BLaER1 treated with 17β-estradiol and CSF1 and Interleukin-3, amounts not matched to agents 10 nM and 100 nM (cell line): Measurements from ENCODE around the gene SDK1.

Source experiments
- H3K27ac ChIP-seq, 11 experiments: shearing (Covaris generic); formaldehyde crosslinking; 2 replicates each; pipeline ENCODE4 v1.8.1; 2022
- H3K27me3 ChIP-seq, 11 experiments: shearing (Covaris generic); formaldehyde crosslinking; 2 replicates each; pipeline ENCODE4 v1.8.1; 2022
- H3K36me3 ChIP-seq, 11 experiments: shearing (Covaris generic); formaldehyde crosslinking; 2 replicates each; pipeline ENCODE4 v1.8.1; 2022
- H3K4me1 ChIP-seq, 10 experiments: shearing (Covaris generic); formaldehyde crosslinking; 2 replicates each; pipeline ENCODE4 v1.8.1; 2022
- H3K4me2 ChIP-seq, 11 experiments: shearing (Covaris generic); formaldehyde crosslinking; 2 replicates each; pipeline ENCODE4 v1.8.1; 2022
- H3K4me3 ChIP-seq, 10 experiments: shearing (Covaris generic); formaldehyde crosslinking; 2 replicates each; pipeline ENCODE4 v1.8.1; 2022
- H3K9ac ChIP-seq, 11 experiments: shearing (Covaris generic); formaldehyde crosslinking; 2 replicates each; pipeline ENCODE4 v1.8.1; 2022
- H3K9me3 ChIP-seq, 11 experiments: shearing (Covaris generic); formaldehyde crosslinking; replicated peaks in 1 of 11; 2 replicates each; pipeline ENCODE4 v1.8.1; 2022
- H4K20me1 ChIP-seq, 11 experiments: shearing (Covaris generic); formaldehyde crosslinking; 2 replicates each; pipeline ENCODE4 v1.8.1; 2022
- Cebpa-rat ChIP-seq, 11 experiments: shearing (Covaris generic); IDR thresholded peaks; 2 replicates each; pipeline ENCODE4 v1.8.1; 2022

SDK1 gene

GRCh38 chr7:4110438-4110837 is 809.4 kb downstream of the SDK1 start:
- Histone ChIP-seq H4K20me1 (no peaks in the 10 kb centered on the region), H3K36me3 (peaks cover 0 to 5% (median 0%) of the 10 kb centered on the region in 11 experiments; a peak in 1 of 22 replicates), H3K9ac (no peak overlapping the region), H3K27ac (no peak overlapping the region), H3K9me3 (peaks cover 0 to 12% (median 3%) of the 10 kb centered on the region in 11 experiments; a peak in 6 of 22 replicates), H3K4me2 (peak overlapping the region in 7 of 11 experiments; percentile 22 to 73 (median 47); a peak in 6 of 22 replicates), H3K4me1 (peaks cover 8 to 16% (median 12%) of the 10 kb centered on the region in 10 experiments; a peak in 17 of 20 replicates), H3K27me3 (no peaks in the 10 kb centered on the region), H3K4me3 (no peak overlapping the region)
- no peak for TF ChIP-seq Cebpa-rat (IDR thresholded peaks at IDR 0.05)

- peaks cover 8 to 16% (median 12%) of the 10 kb centered on the region in 10 experiments; a peak in 17 of 20 replicates for H3K4me1 ChIP-seq
- H3K27ac ChIP-seq: no peak overlapping the region
- H3K9me3 ChIP-seq: peaks cover 0 to 15% (median 5%) of the 10 kb centered on the region in 11 experiments; a peak in 6 of 22 replicates
- no peaks in the 10 kb centered on the region for H3K27me3 ChIP-seq
- no peak overlapping the region for H3K9ac ChIP-seq
- no peak overlapping the region for H3K4me3 ChIP-seq
- H4K20me1 ChIP-seq: no peaks in the 10 kb centered on the region
- no peak overlapping the region for H3K4me2 ChIP-seq
- TF ChIP-seq Cebpa-rat (IDR thresholded peaks at IDR 0.05): no peak
- H3K36me3 ChIP-seq: peaks cover 0 to 5% (median 0%) of the 10 kb centered on the region in 11 experiments; a peak in 1 of 22 replicates
Measured at GRCh38 chr7:4111166-4111565, 810.1 kb downstream of the SDK1 start.

GRCh38 chr7:4113271-4113670 is 812.2 kb downstream of the SDK1 start:
- H3K9me3 ChIP-seq: peaks cover 0 to 20% (median 7%) of the 10 kb centered on the region in 11 experiments; a peak in 9 of 22 replicates
- no peak for TF ChIP-seq Cebpa-rat (IDR thresholded peaks at IDR 0.05)
- H3K4me3 ChIP-seq: no peak overlapping the region
- H3K4me1 ChIP-seq: peaks cover 8 to 16% (median 12%) of the 10 kb centered on the region in 10 experiments; a peak in 17 of 20 replicates
- no peaks in the 10 kb centered on the region for H4K20me1 ChIP-seq
- H3K36me3 ChIP-seq: peaks cover 0 to 5% (median 0%) of the 10 kb centered on the region in 11 experiments; a peak in 1 of 22 replicates
- no peaks in the 10 kb centered on the region for H3K27me3 ChIP-seq
- H3K27ac ChIP-seq: no peak overlapping the region
- H3K9ac ChIP-seq: no peak overlapping the region
- no peak overlapping the region for H3K4me2 ChIP-seq

- Histone ChIP-seq H3K9ac (no peak overlapping the region), H4K20me1 (no peaks in the 10 kb centered on the region), H3K4me1 (peaks cover 8 to 16% (median 12%) of the 10 kb centered on the region in 10 experiments; a peak in 17 of 20 replicates), H3K27me3 (no peaks in the 10 kb centered on the region), H3K27ac (no peak overlapping the region), H3K9me3 (peaks cover 1 to 25% (median 10%) of the 10 kb centered on the region in 11 experiments; a peak in 19 of 22 replicates), H3K4me3 (no peak overlapping the region), H3K4me2 (no peak overlapping the region), H3K36me3 (peaks cover 0 to 5% (median 0%) of the 10 kb centered on the region in 11 experiments; a peak in 1 of 22 replicates)
- TF ChIP-seq Cebpa-rat (IDR thresholded peaks at IDR 0.05): no peak
Measured at GRCh38 chr7:4113976-4114375, 812.9 kb downstream of the SDK1 start.

- Histone ChIP-seq H3K4me1 (peaks cover 0 to 2% (median 0%) of the 10 kb centered on the region in 10 experiments; a peak in 5 of 20 replicates), H3K9ac (no peak overlapping the region), H3K27me3 (no peaks in the 10 kb centered on the region), H4K20me1 (no peaks in the 10 kb centered on the region), H3K4me2 (no peak overlapping the region), H3K27ac (no peak overlapping the region), H3K4me3 (no peak overlapping the region), H3K36me3 (peaks cover 0 to 5% (median 0%) of the 10 kb centered on the region in 11 experiments; a peak in 1 of 22 replicates), H3K9me3 (peaks cover 16 to 39% (median 25%) of the 10 kb centered on the region in 11 experiments)
- no peak for TF ChIP-seq Cebpa-rat (IDR thresholded peaks at IDR 0.05)
Measured at GRCh38 chr7:4115442-4115841, 814.4 kb downstream of the SDK1 start.

- peaks cover 0 to 5% (median 0%) of the 10 kb centered on the region in 11 experiments; a peak in 1 of 22 replicates for H3K36me3 ChIP-seq
- H3K27me3 ChIP-seq: no peaks in the 10 kb centered on the region
- no peak overlapping the region for H3K9ac ChIP-seq
- H3K4me1 ChIP-seq: no peaks in the 10 kb centered on the region
- H3K4me2 ChIP-seq: no peak overlapping the region
- no peak overlapping the region for H3K4me3 ChIP-seq
- peaks cover 22 to 45% (median 31%) of the 10 kb centered on the region in 11 experiments for H3K9me3 ChIP-seq
- no peak for TF ChIP-seq Cebpa-rat (IDR thresholded peaks at IDR 0.05)
- no peak overlapping the region for H3K27ac ChIP-seq
- H4K20me1 ChIP-seq: no peaks in the 10 kb centered on the region
Measured at GRCh38 chr7:4115941-4116610, 815.0 kb downstream of the SDK1 start.

- Histone ChIP-seq H3K9me3 (peaks cover 38 to 52% (median 42%) of the 10 kb centered on the region in 11 experiments), H4K20me1 (peaks cover 0 to 14% (median 8%) of the 10 kb centered on the region in 11 experiments; a peak in 8 of 22 replicates), H3K4me2 (no peak overlapping the region), H3K9ac (no peak overlapping the region), H3K27me3 (0 out of 22 replicates have a peak, but pooled peaks cover 0 to 5% (median 0%) of the 10 kb centered on the region in 11 experiments), H3K36me3 (peaks cover 0 to 2% (median 0%) of the 10 kb centered on the region in 11 experiments; a peak in 1 of 22 replicates), H3K4me3 (no peak overlapping the region), H3K4me1 (peaks cover 21 to 27% (median 25%) of the 10 kb centered on the region in 10 experiments), H3K27ac (no peak overlapping the region)
- no peak for TF ChIP-seq Cebpa-rat (IDR thresholded peaks at IDR 0.05)
Measured at GRCh38 chr7:4119848-4120247, 818.8 kb downstream of the SDK1 start.

- 0 out of 22 replicates have a peak, but pooled peaks cover 0 to 5% (median 0%) of the 10 kb centered on the region in 11 experiments for H3K27me3 ChIP-seq
- H3K4me1 ChIP-seq: peaks cover 21 to 38% (median 32%) of the 10 kb centered on the region in 10 experiments
- peaks cover 35 to 50% (median 39%) of the 10 kb centered on the region in 11 experiments for H3K9me3 ChIP-seq
- H3K4me2 ChIP-seq: peak overlapping the region; percentile 77 to 98 (median 88)
- no peaks in the 10 kb centered on the region for H3K36me3 ChIP-seq
- H4K20me1 ChIP-seq: peaks cover 0 to 14% (median 8%) of the 10 kb centered on the region in 11 experiments; a peak in 8 of 22 replicates
- peak overlapping the region in 4 of 11 experiments; percentile 33 to 48 (median 44); a peak in 7 of 22 replicates for H3K27ac ChIP-seq
- no peak for TF ChIP-seq Cebpa-rat (IDR thresholded peaks at IDR 0.05)
- no peak overlapping the region for H3K9ac ChIP-seq
- no peak overlapping the region for H3K4me3 ChIP-seq
Measured at GRCh38 chr7:4123346-4123745, 822.3 kb downstream of the SDK1 start.

GRCh38 chr7:4123823-4124222 is 822.8 kb downstream of the SDK1 start:
- TF ChIP-seq Cebpa-rat (IDR thresholded peaks at IDR 0.05): no peak
- H3K4me3 ChIP-seq: peak overlapping the region in 4 of 10 experiments; percentile 6 to 17 (median 10); a peak in 2 of 20 replicates
- peaks cover 21 to 38% (median 32%) of the 10 kb centered on the region in 10 experiments for H3K4me1 ChIP-seq
- peak overlapping the region; percentile 77 to 98 (median 88) for H3K4me2 ChIP-seq
- H4K20me1 ChIP-seq: peaks cover 0 to 14% (median 8%) of the 10 kb centered on the region in 11 experiments; a peak in 8 of 22 replicates
- 0 out of 22 replicates have a peak, but pooled peaks cover 0 to 5% (median 0%) of the 10 kb centered on the region in 11 experiments for H3K27me3 ChIP-seq
- H3K9me3 ChIP-seq: peaks cover 34 to 48% (median 37%) of the 10 kb centered on the region in 11 experiments
- peak overlapping the region in 8 of 11 experiments; percentile 26 to 72 (median 53); a peak in 11 of 22 replicates for H3K27ac ChIP-seq
- peak overlapping the region in 8 of 11 experiments; percentile 7 to 62 (median 33); a peak in 9 of 22 replicates for H3K9ac ChIP-seq
- H3K36me3 ChIP-seq: no peaks in the 10 kb centered on the region
